K562 (cell line): Measurements from ENCODE around the gene GPR37L1. TPM values are rescaled to one million over a fixed set of nuclear protein-coding genes. Genes with fewer than 3 reads are reported as not detected.

ENCODE experiments used
- ATAC-seq: fragments of 200-7000 bp; cut with Tn5 transposase; 3 replicates; pipeline ENCODE4 v1.9.1; 2020; ENCODE audit warnings: moderate library complexity
- BruUV-seq: library from RNA; stranded (reverse); fragments of 400-500 nt; replicated peaks from 2 replicates; lab custom pipeline; 2021; lab: Mats Ljungman, UMichigan
- CTCF ChIA-PET: fragments of 300-600 bp; formaldehyde crosslinking; extraction: SDS; loops from one replicate; lab custom pipeline; 2021; ENCODE audit warnings: low intra/inter-chr PET ratio; lab: Yijun Ruan, JAX
- POLR2A ChIA-PET: fragments of 300-600, 350-650 bp; sonication (Branson Sonifier 250); formaldehyde crosslinking; extraction: SDS; loops from one replicate; lab custom pipeline; 2021; ENCODE audit warnings: antibody characterized with exemption, inconsistent platforms; lab: Yijun Ruan, JAX
- DNase-seq, 4 experiments: peaks; one replicate each; pipeline versions ENCODE4 v3.0.0 to v3.0.0-alpha.2; 2011 to 2018; ENCODE audit warnings: low spot score in 3 of 4, mixed read lengths in 3 of 4; ENCODE audit errors: extremely low read depth in 1 of 4
- FAIRE-seq: peaks from 2 replicates; lab custom pipeline; 2011; peaks lifted over from hg19 to GRCh38; lab: Jason Lieb, UNC
- H2AFZ ChIP-seq: 2 replicates; pipeline ENCODE4 v1.6.0; 2011; ENCODE audit warnings: low read depth, low read length, control low read depth, inconsistent platforms
- H3K27ac ChIP-seq: fragments of 200-600 bp; 3 replicates; pipeline ENCODE4 v1.8.0; 2011; ENCODE audit warnings: low read depth, mild to moderate bottlenecking, control low read depth, inconsistent platforms, low read length, moderate library complexity, mixed read lengths; ENCODE audit errors: extremely low read depth
- H3K27me3 ChIP-seq, 2 experiments: fragments of 300-600 bp in 1 of 2; 2 replicates in 1 of 2; 3 replicates in 1 of 2; pipeline versions ENCODE4 v1.6.0 to v1.8.0; 2011; ENCODE audit warnings: inconsistent platforms in 2 of 2, low read length in 2 of 2, mild to moderate bottlenecking in 1 of 2, mixed read lengths in 1 of 2, moderate library complexity in 1 of 2; ENCODE audit not compliant: control insufficient read depth in 2 of 2, insufficient read depth in 2 of 2
- H3K36me3 ChIP-seq: fragments of 300-600 bp; 3 replicates; pipeline ENCODE4 v1.8.0; 2011; ENCODE audit warnings: mild to moderate bottlenecking, low read length, inconsistent platforms; ENCODE audit not compliant: control insufficient read depth, insufficient read depth
- H3K4me1 ChIP-seq, 2 experiments: fragments of 200-600 bp in 1 of 2; replicated peaks in 1 of 2; 2 replicates in 1 of 2; 3 replicates in 1 of 2; pipeline versions ENCODE4 v1.5.1 to v1.8.0; 2011; ENCODE audit warnings: inconsistent platforms in 2 of 2, low read length in 2 of 2, mild to moderate bottlenecking in 1 of 2, mixed read lengths in 1 of 2, moderate library complexity in 1 of 2; ENCODE audit not compliant: control insufficient read depth in 2 of 2, insufficient read depth in 2 of 2
- H3K4me2 ChIP-seq: 2 replicates; pipeline ENCODE4 v1.6.1; 2011; ENCODE audit warnings: low read length, control low read depth, inconsistent platforms, mixed read lengths; ENCODE audit not compliant: insufficient read depth
- H3K4me3 ChIP-seq: fragments of 200-600 bp; sonication (generic), shearing (Covaris generic); 2 replicates; pipeline ENCODE4 v1.5.1; 2016; ENCODE audit warnings: control low read depth, inconsistent platforms
- H3K79me2 ChIP-seq: fragments of 200-600 bp; 3 replicates; pipeline ENCODE4 v1.8.0; 2011; ENCODE audit warnings: low read length, inconsistent platforms; ENCODE audit not compliant: control insufficient read depth, insufficient read depth
- H3K9ac ChIP-seq, 2 experiments: 2 replicates each; pipeline versions ENCODE4 v1.6.0 to v1.6.1; 2011; ENCODE audit warnings: low read depth in 2 of 2, low read length in 2 of 2, control low read depth in 1 of 2, inconsistent platforms in 1 of 2, mild to moderate bottlenecking in 1 of 2, mixed read lengths in 1 of 2; ENCODE audit not compliant: insufficient read depth in 1 of 2
- H3K9me1 ChIP-seq: one replicate; pipeline ENCODE4 v1.6.0; 2011; ENCODE audit warnings: inconsistent platforms, mild to moderate bottlenecking, low read length, moderate library complexity; ENCODE audit not compliant: control insufficient read depth, insufficient read depth
- H3K9me3 ChIP-seq: replicated peaks from 2 replicates; pipeline ENCODE4 v1.5.1; 2011; ENCODE audit warnings: low read depth, low read length, inconsistent platforms; ENCODE audit not compliant: control insufficient read depth, insufficient read depth
- H4K20me1 ChIP-seq: replicated peaks from 2 replicates; pipeline ENCODE4 v1.6.1; 2011; ENCODE audit warnings: low read length, inconsistent platforms, mixed read lengths; ENCODE audit not compliant: control insufficient read depth, insufficient read depth
- KLF1 ChIP-seq: fragments of 450-650 bp; IDR thresholded peaks from 2 replicates; pipeline ENCODE4 v1.6.1; 2016; ENCODE audit warnings: missing genetic modification characterization, missing compliant biosample characterization
- RBFOX2 ChIP-seq: fragments of 200-400 bp; formaldehyde crosslinking; IDR thresholded peaks from 2 replicates; pipeline ENCODE4 v1.6.1; 2017; ENCODE audit warnings: low read depth, mild to moderate bottlenecking, low read length, moderate library complexity
- WGBS: fragments of 100-300 bp; shearing (Covaris generic); methylation state at CpG from one replicate; pipeline ENCODE4 v1.1.6; 2016; ENCODE audit warnings: low coverage, mixed read lengths; ENCODE audit not compliant: insufficient coverage; ENCODE audit errors: missing lambda C conversion rate; 5-methylcytosine and 5-hydroxymethylcytosine counted together
- in situ Hi-C: fragments of 300-500 bp; cut with MboI; formaldehyde crosslinking; loops from 4 replicates; pipeline ENCODE4 v1.15.0; 2018; ENCODE audit warnings: inconsistent platforms, mixed read lengths
- intact Hi-C: fragments of 100-400 bp; cut with micrococcal nuclease; formaldehyde crosslinking; loops from 2 replicates; pipeline ENCODE4 v1.14.2; 2022
- polyA plus RNA-seq, 8 experiments: library from polyadenylated mRNA; depleted of rRNA in 4 of 8; stranded (reverse) in 5 of 8; unstranded in 3 of 8; fragments of >200 nt; fragmentation: Nextera tagmentation in 2 of 8; fragmentation: Illumina TruSeq in 1 of 8; extraction: Ambion mirVana in 2 of 8; extraction: Trizol in 1 of 8; gene quantifications; 2 replicates each; pipeline versions ENCODE4 v1.2.1 to v1.2.3, GENCODE V29; 2011 to 2014; ENCODE audit warnings: inconsistent platforms in 1 of 8, missing spikeins in 1 of 8
- total RNA-seq, 7 experiments: library from RNA; depleted of rRNA in 6 of 7; stranded (reverse); fragments of >200 nt in 6 of 7; fragmentation: Illumina TruSeq in 2 of 7; extraction: Trizol in 2 of 7; gene quantifications; 2 replicates each; pipeline versions ENCODE4 v1.2.1 to v1.2.3, GENCODE V29; 2011 to 2021; ENCODE audit warnings: low replicate concordance in 1 of 7
- TF ChIP-seq, protein P1 (sequence below), 2 experiments: fragments of 450-650 bp in 1 of 2; IDR thresholded peaks; 2 replicates each; pipeline ENCODE4 v1.6.1; 2011 to 2017; ENCODE audit warnings: low read depth in 2 of 2, antibody characterized with exemption in 1 of 2, borderline replicate concordance in 1 of 2, low read length in 1 of 2, mild to moderate bottlenecking in 1 of 2, mixed read lengths in 1 of 2; ENCODE audit not compliant: control insufficient read depth in 1 of 2
- TF ChIP-seq, protein P2 (sequence below): fragments of 250-450 bp; sonication (Bioruptor Pico); IDR thresholded peaks from 2 replicates; pipeline ENCODE4 v1.4.0; 2020; ENCODE audit warnings: mild to moderate bottlenecking, moderate library complexity

The GPR37L1 gene
- total and polyA plus RNA-seq, 9 of the 15 experiments (the other 6 are each of a cell fraction or from before 2014, with no cell fraction given): not detected

DNA sequence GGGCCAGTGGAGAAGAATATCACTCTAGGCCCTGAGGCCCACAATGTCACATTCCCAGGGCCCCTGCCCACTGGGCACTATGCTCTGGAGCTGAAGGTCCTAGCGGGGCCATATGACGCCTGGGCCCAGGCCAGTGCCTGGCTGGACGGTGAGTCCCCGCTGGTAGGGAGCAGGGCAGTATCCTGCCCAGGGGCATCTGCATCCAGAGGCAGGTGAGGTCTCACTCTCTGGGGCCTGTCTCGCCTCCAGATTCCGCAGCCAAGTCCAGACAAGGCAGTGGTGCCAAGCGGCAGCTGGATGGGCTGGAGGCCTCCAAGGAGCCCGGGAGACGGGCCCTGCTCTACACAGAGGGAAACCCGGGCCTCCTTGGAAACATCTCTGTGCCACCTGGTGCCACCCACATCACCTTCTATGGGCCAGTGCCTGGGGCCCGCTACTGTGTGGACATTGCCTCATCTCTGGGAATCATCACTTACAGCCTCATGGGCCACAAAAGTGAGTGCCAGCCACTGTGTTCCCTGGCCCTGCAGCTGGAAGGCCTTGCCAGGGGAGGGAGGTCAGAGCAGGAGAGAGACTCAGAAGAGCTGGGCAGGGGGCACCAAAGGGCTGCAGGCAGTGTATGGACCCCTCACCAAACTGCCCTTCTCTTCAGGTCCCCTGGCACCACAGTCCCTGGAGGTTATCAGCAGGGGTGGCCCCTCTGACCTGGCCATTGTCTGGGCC, 48.7 kb downstream of the GPR37L1 start:
- Histone ChIP-seq H3K9me1 (no peaks in the 10 kb centered on the region), H4K20me1 (no peaks in the 10 kb centered on the region), H3K9ac (peak overlapping the region in 1 of 2 experiments; percentile 70; a peak in 2 of 4 replicates), H3K4me2 (no peak overlapping the region), H3K79me2 (peaks cover 11% of the 10 kb centered on the region), H3K36me3 (peaks cover 44% of the 10 kb centered on the region; the same call in 2 of the 3 replicates), H3K27ac (no peak overlapping the region), H3K27me3 (no peaks in the 10 kb centered on the region), H3K4me3 (no peak overlapping the region), H3K4me1 (peaks cover 13 to 29% of the 10 kb centered on the region in 2 experiments), H2AFZ (no peak overlapping the region), H3K9me3 (no peaks in the 10 kb centered on the region)
- DNase-seq: no peak
- ChIA-PET POLR2A (interaction anchor here (0.6 kb wide), 2 partner anchors 29 to 456 kb away, joined by 3 read pairs; no protein-coding TSS in a partner anchor), CTCF (no interaction called here)
- 0 out of 2 replicates have a peak, but pooled peaks have one; percentile 15 for TF ChIP-seq KLF1 (tag)
- TF ChIP-seq, protein P1, sequence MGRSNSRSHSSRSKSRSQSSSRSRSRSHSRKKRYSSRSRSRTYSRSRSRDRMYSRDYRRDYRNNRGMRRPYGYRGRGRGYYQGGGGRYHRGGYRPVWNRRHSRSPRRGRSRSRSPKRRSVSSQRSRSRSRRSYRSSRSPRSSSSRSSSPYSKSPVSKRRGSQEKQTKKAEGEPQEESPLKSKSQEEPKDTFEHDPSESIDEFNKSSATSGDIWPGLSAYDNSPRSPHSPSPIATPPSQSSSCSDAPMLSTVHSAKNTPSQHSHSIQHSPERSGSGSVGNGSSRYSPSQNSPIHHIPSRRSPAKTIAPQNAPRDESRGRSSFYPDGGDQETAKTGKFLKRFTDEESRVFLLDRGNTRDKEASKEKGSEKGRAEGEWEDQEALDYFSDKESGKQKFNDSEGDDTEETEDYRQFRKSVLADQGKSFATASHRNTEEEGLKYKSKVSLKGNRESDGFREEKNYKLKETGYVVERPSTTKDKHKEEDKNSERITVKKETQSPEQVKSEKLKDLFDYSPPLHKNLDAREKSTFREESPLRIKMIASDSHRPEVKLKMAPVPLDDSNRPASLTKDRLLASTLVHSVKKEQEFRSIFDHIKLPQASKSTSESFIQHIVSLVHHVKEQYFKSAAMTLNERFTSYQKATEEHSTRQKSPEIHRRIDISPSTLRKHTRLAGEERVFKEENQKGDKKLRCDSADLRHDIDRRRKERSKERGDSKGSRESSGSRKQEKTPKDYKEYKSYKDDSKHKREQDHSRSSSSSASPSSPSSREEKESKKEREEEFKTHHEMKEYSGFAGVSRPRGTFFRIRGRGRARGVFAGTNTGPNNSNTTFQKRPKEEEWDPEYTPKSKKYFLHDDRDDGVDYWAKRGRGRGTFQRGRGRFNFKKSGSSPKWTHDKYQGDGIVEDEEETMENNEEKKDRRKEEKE (IDR thresholded peaks at IDR 0.05; ENCODE audit: borderline replicate concordance in 1 of 2, control insufficient read depth in 1 of 2, low read depth in 2 of 2, low read length in 1 of 2): no peak
- peak; percentile 47 for TF ChIP-seq RBFOX2
- TF ChIP-seq, protein P2, sequence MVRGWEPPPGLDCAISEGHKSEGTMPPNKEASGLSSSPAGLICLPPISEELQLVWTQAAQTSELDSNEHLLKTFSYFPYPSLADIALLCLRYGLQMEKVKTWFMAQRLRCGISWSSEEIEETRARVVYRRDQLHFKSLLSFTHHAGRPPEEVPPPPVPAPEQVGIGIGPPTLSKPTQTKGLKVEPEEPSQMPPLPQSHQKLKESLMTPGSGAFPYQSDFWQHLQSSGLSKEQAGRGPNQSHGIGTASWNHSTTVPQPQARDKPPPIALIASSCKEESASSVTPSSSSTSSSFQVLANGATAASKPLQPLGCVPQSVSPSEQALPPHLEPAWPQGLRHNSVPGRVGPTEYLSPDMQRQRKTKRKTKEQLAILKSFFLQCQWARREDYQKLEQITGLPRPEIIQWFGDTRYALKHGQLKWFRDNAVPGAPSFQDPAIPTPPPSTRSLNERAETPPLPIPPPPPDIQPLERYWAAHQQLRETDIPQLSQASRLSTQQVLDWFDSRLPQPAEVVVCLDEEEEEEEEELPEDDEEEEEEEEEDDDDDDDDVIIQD: 0 out of 2 replicates have a peak, but pooled peaks have one; percentile 7
- BruUV-seq: no TSS peak
- 88% methylated on average over 9 of the region's 11 CpGs for WGBS
- in situ Hi-C loops (no loop called here), intact Hi-C loops (no loop called here)
- FAIRE-seq: no peak
- no peak; the same call in 2 of the 3 replicates for ATAC-seq
